Vagina (tissue), 2 donors: ENCODE measurements around the gene CALU.

Experiments used
- CTCF ChIP-seq, 3 experiments: fragments of 450-650 bp in 2 of 3; fragments of 200-600 bp in 1 of 3; sonication (generic) in 1 of 3; IDR thresholded peaks; one replicate each; pipeline ENCODE4 v1.5.1; 2017 to 2019; ENCODE audit warnings: antibody characterized with exemption in 3 of 3, mild to moderate bottlenecking in 2 of 3, moderate library complexity in 2 of 3
- POLR2A ChIP-seq, 2 donors: fragments of 450-650 bp; IDR thresholded peaks; one replicate each; pipeline ENCODE4 v1.6.1; 2017; ENCODE audit warnings: antibody characterized with exemption in 2 of 2, mild to moderate bottlenecking in 2 of 2, moderate library complexity in 2 of 2

DNA sequence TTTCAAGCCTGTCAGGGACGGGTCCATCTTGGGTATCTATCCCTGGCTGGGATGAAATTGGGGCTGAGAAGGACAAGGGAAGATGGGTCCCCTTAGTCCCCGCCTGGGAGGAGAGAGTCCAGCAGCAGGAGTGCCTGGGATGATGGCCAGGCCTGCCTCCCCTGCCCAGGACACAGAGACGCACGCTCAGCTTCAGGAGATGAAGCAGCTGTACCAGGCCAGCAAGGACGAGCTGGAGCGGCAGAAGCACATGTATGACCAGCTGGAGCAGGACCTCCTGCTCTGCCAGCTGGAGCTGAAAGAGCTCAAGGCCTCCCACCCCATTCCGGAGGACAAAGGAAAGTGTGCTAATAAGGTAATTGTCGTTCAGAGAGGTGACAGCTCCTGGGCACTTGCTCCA lies 68.0 kb downstream of the CALU start:
- TF ChIP-seq CTCF (IDR thresholded peaks at IDR 0.05): no peak
- TF ChIP-seq POLR2A (IDR thresholded peaks at IDR 0.05): no peak
